Stimulated activated CD8-positive, alpha-beta memory T cell treated with anti-CD3 and anti-CD28 coated beads, Interleukin-12 subunit alpha, Interleukin-12 subunit beta, amount 100 ng/mL, for 1 hour (primary cell): ENCODE measurements around the gene CXCR4.
"Not testable (repeated sequence)": the region's sequence is repeated elsewhere in the genome, so short reads cannot be mapped to it uniquely, and the experiment has no call there.

Experiments used
- DNase-seq: peaks from one replicate; pipeline ENCODE4 v3.0.0-alpha.2; 2020; ENCODE audit warnings: low read depth

The CXCR4 gene

GRCh38 chr2:136072621-136073020 is 45.3 kb downstream of the CXCR4 start:
- no peak for DNase-seq

GRCh38 chr2:136071887-136072286 is 46.1 kb downstream of the CXCR4 start:
- not testable (repeated sequence) for DNase-seq

DNA sequence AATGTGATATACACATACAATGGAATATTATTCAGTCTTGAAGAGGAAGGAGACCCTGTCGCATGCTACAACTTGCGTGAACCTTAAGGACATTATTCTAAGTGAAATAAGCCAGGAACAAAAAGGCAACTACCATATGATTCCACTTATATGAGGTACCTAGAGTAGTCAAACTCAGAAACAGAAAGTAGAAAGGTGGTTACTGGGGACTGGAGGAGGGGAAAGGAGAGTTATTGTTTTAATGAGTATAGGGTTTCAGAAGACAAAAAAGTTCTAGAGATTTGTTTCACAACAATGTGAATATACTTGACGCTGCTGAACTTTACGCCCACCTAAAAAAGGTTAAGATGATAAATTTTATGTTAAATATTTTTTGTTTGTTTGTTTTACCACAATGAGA is 47.0 kb downstream of the CXCR4 start:
- DNase-seq, result no peak

GRCh38 chr2:136069773-136070172 is 48.2 kb downstream of the CXCR4 start:
- no peak for DNase-seq

GRCh38 chr2:136068581-136069227 is 49.2 kb downstream of the CXCR4 start:
- no peak for DNase-seq

DNA sequence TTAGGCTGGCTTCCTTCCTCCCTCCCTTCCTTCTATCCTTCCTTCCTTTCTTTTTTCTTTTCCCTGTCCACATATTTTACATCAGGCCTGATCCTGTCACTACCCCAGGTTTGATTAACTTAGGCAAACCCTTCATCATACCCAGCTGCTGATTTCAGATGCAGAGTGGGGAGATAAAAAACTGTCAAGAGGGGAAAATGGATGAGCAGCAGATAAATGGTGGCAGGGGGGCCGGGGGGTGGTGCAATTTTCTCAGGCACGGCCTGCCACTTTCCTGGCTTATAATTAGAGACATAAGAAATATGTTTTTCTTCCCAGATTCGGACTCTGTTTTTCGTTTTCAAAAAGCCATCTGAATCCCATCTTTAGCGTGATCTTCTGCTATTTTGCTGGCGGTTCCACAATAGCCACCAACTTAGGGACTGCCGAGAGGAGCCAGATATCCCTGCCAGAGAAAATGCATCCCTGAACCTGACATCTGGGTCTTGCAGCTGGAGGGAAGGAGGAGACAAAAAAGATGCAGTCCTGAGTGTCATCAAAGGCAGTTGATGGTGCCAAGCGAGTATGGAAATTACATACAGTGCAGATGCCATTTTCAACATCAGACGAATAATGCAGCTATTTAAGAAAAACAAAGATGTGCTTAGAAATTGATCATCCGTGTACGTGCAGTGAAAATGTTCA is 49.9 kb downstream of the CXCR4 start:
- no peak for DNase-seq

- no peak for DNase-seq
Measured at GRCh38 chr2:136067459-136067858, 50.5 kb downstream of the CXCR4 start.

DNA sequence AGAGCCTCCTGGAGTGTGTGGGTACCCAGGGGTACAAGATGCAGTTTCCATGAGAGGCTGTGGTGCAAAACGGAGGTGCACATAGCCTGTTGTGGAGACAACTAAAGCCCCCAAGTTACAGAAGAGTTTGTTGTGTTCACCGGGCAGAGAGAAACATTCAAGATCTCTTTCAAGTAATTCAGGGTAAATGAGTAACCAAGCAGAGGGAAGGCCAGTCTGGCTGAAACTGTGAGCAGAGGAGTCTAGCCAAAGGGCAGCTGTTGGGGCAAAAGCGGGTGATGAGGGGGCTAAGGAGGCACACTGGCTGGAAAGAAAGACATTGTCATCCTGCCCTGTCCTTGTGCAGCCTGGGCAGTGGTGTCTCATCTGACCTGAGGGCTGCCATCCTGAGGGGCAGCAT is 52.0 kb downstream of the CXCR4 start:
- no peak for DNase-seq

DNA sequence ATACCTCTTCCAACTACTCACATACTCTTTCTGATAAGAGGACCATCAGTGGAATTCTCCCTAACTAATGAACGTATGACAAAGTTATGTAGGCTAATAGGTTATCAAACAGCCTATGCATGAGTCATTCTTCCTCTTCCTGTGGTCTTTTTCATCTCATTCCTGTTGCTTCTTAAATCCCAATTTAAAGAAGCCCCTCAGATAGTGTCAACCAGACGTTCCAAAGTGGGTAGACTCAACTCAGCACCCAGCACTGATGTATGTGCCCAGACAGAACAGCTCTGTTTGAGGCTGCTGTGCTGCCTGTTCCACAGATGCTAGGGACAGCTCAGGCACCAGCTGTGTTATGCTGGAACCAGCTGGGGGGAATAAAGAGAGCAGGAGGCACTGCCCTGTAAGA is 52.6 kb downstream of the CXCR4 start:
- DNase-seq, result no peak
